Measurements from ENCODE around the gene CDC14A.
"Not testable (repeated sequence)": the region's sequence is repeated elsewhere in the genome, so short reads cannot be mapped to it uniquely, and the experiment has no call there.

CDC14A gene

DNA sequence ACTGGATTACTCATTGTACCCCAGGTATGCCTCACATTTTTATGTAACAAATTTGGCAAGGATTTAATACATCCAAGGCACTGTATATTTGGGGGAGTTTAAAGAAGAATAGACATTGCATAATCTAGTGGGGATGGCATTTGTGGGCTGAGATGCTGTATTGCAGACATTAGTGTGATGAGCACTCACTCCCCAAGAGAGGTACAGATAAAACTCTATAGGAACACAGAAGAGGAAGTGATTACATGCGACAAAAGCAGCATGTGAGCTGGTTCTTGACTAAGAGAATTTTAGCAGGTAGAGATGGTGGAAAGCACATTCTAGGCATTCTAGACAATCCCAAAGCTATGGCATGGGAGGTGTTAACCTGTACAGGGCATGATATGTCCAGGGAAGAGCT, 24.2 kb upstream of the CDC14A start:
- Histone ChIP-seq H3K27ac (replicated peaks) (no peak overlapping the region), H3K27me3 (ENCODE audit: insufficient read depth, poor library complexity, severe bottlenecking) (no peaks in the 10 kb centered on the region), H3K4me3 (replicated peaks; ENCODE audit: insufficient read depth, low read length) (no peak overlapping the region)
- TF ChIP-seq, protein P1, sequence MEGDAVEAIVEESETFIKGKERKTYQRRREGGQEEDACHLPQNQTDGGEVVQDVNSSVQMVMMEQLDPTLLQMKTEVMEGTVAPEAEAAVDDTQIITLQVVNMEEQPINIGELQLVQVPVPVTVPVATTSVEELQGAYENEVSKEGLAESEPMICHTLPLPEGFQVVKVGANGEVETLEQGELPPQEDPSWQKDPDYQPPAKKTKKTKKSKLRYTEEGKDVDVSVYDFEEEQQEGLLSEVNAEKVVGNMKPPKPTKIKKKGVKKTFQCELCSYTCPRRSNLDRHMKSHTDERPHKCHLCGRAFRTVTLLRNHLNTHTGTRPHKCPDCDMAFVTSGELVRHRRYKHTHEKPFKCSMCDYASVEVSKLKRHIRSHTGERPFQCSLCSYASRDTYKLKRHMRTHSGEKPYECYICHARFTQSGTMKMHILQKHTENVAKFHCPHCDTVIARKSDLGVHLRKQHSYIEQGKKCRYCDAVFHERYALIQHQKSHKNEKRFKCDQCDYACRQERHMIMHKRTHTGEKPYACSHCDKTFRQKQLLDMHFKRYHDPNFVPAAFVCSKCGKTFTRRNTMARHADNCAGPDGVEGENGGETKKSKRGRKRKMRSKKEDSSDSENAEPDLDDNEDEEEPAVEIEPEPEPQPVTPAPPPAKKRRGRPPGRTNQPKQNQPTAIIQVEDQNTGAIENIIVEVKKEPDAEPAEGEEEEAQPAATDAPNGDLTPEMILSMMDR (IDR thresholded peaks at IDR 0.05; ENCODE audit: insufficient read depth, low read length), result no peak
- TF ChIP-seq SPI1 (IDR thresholded peaks at IDR 0.05; ENCODE audit: borderline replicate concordance, low read depth), result peak; percentile 93
- peak; percentile 32 for DNase-seq (ENCODE audit: low read depth in 1 of 2, low spot score in 1 of 2)

DNA sequence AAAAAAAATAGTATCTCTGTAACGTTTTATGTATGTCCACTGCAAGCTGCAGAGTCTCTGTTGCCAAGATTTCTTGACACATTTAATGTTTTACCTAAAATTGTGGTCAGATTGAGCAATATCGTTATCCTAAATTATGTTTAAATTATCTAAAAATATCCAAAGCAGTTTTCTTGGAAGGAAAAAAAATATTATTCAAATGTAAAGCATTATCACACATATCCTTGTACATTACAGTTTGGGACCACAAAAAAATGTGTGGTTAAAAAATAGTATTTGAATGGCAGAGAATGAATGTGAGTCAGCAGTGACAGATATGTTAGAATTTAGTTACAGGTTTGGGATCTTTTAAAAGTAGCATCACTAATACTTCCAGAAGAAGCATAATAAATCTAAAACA, 21.2 kb upstream of the CDC14A start:
- DNase-seq (ENCODE audit: low read depth in 1 of 2, low spot score in 1 of 2); H3K4me3 ChIP-seq (replicated peaks; ENCODE audit: insufficient read depth, low read length); H3K27me3 ChIP-seq (ENCODE audit: insufficient read depth, poor library complexity, severe bottlenecking); H3K27ac ChIP-seq (replicated peaks): not testable (repeated sequence)

DNA sequence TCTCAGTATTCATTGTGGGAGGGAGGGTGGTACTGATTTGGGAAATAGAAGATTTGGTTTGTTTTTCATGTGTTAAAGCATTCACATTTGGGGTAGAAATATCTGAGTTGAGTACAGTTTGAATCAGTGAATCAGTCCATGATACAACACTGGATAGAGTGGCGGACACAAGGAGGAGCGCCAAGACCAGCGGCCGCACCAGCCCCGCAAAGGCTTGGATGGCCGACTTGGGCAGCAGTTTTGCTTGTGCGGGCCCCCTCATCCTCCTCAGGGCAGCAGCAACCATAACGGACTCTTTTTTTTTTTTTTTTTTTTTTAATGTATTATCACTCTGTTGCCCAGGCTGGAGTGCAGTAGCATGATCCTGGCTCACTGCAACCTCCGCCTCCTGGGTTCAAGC, 20.0 kb upstream of the CDC14A start:
- Histone ChIP-seq H3K4me3 (replicated peaks; ENCODE audit: insufficient read depth, low read length) (no peak overlapping the region), H3K27me3 (ENCODE audit: insufficient read depth, poor library complexity, severe bottlenecking) (no peaks in the 10 kb centered on the region), H3K27ac (replicated peaks) (no peak overlapping the region)
- DNase-seq (ENCODE audit: low read depth in 1 of 2, low spot score in 1 of 2), result no peak
- no peak for TF ChIP-seq GABPA (IDR thresholded peaks at IDR 0.05; ENCODE audit: low read depth)
- TF ChIP-seq SPI1 (IDR thresholded peaks at IDR 0.05; ENCODE audit: borderline replicate concordance, low read depth), result no peak
- no peak for TF ChIP-seq POLR2AphosphoS5 (IDR thresholded peaks at IDR 0.05; ENCODE audit: low read depth)
- TF ChIP-seq, protein P2, sequence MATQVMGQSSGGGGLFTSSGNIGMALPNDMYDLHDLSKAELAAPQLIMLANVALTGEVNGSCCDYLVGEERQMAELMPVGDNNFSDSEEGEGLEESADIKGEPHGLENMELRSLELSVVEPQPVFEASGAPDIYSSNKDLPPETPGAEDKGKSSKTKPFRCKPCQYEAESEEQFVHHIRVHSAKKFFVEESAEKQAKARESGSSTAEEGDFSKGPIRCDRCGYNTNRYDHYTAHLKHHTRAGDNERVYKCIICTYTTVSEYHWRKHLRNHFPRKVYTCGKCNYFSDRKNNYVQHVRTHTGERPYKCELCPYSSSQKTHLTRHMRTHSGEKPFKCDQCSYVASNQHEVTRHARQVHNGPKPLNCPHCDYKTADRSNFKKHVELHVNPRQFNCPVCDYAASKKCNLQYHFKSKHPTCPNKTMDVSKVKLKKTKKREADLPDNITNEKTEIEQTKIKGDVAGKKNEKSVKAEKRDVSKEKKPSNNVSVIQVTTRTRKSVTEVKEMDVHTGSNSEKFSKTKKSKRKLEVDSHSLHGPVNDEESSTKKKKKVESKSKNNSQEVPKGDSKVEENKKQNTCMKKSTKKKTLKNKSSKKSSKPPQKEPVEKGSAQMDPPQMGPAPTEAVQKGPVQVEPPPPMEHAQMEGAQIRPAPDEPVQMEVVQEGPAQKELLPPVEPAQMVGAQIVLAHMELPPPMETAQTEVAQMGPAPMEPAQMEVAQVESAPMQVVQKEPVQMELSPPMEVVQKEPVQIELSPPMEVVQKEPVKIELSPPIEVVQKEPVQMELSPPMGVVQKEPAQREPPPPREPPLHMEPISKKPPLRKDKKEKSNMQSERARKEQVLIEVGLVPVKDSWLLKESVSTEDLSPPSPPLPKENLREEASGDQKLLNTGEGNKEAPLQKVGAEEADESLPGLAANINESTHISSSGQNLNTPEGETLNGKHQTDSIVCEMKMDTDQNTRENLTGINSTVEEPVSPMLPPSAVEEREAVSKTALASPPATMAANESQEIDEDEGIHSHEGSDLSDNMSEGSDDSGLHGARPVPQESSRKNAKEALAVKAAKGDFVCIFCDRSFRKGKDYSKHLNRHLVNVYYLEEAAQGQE (IDR thresholded peaks at IDR 0.05; ENCODE audit: insufficient replicate concordance, low read depth), result no peak
- TF ChIP-seq, protein P1 (IDR thresholded peaks at IDR 0.05; ENCODE audit: insufficient read depth, low read length), result no peak

DNA sequence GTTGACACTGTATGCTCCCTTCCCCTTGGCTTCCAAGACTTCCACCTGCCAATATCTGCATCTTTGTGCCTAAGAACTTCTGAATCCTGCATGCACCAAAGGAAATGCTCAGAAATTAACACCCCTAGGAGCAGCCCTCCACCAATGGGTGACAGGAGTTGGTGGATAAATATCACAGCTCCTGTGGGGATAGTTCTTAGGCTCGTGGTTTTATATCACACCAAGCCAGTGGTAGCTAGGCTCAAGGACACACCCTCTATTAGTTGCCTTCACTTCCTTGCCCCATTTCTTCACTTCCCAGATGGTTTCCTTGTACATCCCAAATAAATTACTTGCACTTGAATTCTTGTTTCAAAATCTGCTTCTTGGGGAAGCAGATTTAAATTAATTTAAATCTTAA, 16.9 kb upstream of the CDC14A start:
- no peak for DNase-seq (ENCODE audit: low read depth in 1 of 2, low spot score in 1 of 2)
- H3K4me3 ChIP-seq (replicated peaks; ENCODE audit: insufficient read depth, low read length), result no peak overlapping the region
- H3K27ac ChIP-seq (replicated peaks), result no peak overlapping the region
- no peaks in the 10 kb centered on the region for H3K27me3 ChIP-seq (ENCODE audit: insufficient read depth, poor library complexity, severe bottlenecking)
- TF ChIP-seq, protein P2 (IDR thresholded peaks at IDR 0.05; ENCODE audit: insufficient replicate concordance, low read depth), result no peak
- TF ChIP-seq POLR2AphosphoS5 (IDR thresholded peaks at IDR 0.05; ENCODE audit: low read depth) (no peak), GABPA (IDR thresholded peaks at IDR 0.05; ENCODE audit: low read depth) (no peak), SPI1 (IDR thresholded peaks at IDR 0.05; ENCODE audit: borderline replicate concordance, low read depth) (no peak)
- TF ChIP-seq, protein P1 (IDR thresholded peaks at IDR 0.05; ENCODE audit: insufficient read depth, low read length), result no peak

DNA sequence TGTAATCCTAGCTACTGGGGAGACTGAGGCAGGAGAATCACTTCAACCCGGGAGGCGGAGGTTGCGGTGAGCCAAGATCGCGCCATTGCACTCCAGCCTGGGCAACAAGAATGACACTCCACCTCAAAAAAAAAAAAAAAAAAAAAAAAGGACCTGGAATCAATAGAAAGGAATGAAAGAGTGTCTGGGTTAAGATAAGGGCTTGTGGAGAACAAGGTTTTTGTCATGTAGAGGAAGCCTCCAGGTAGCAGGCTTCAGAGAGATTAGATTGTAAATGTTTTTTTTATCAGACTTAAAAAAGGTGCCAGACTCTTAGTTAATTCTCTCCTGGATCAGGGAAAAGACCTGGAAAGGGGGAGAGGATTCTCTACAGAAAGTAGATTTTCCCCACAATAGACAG, 14.4 kb upstream of the CDC14A start:
- H3K27me3 ChIP-seq (ENCODE audit: insufficient read depth, poor library complexity, severe bottlenecking); DNase-seq (ENCODE audit: low read depth in 1 of 2, low spot score in 1 of 2); H3K4me3 ChIP-seq (replicated peaks; ENCODE audit: insufficient read depth, low read length); H3K27ac ChIP-seq (replicated peaks): not testable (repeated sequence)

DNA sequence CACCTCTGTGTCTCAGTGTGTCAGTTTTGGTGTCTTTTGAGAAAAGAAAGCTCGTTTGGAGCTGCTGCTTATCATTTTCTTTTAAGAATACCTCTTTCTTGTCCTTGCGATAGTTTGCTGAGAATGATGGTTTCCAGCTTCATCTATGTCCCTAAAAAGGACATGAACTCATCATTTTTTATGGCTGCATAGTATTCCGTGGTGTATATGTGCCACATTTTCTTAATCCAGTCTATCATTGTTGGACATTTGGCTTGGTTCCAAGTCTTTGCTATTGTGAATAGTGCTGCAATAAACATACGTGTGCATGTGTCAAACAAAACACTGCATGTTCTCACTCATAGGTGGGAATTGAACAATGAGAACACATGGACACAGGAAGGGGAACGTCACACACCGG, 12.6 kb upstream of the CDC14A start:
- DNase-seq (ENCODE audit: low read depth in 1 of 2, low spot score in 1 of 2), result not testable (repeated sequence)

More for the DNA sequence above, 12.6 kb upstream of the CDC14A start:
- H3K27ac ChIP-seq (replicated peaks); H3K27me3 ChIP-seq (ENCODE audit: insufficient read depth, poor library complexity, severe bottlenecking); H3K4me3 ChIP-seq (replicated peaks; ENCODE audit: insufficient read depth, low read length): not testable (repeated sequence)
